Endometrial microvascular endothelial cells (primary cell): ENCODE results near the gene ITGA5. TPM values are rescaled to one million over a fixed set of nuclear protein-coding genes. Genes with fewer than 3 reads are reported as not detected.

Experiments used
- in situ Hi-C: cut with HindIII; loops from 2 replicates; pipeline ENCODE4 v1.10.0; 2017; ENCODE audit warnings: low sequenced_read_pairs, low pct_unique_long_range_greater_than_20kb; ENCODE audit errors: inconsistent ontology term
- total RNA-seq: library from RNA; depleted of rRNA; stranded (reverse); fragments of >200 nt; gene quantifications from one replicate; pipeline ENCODE4 v1.2.3, GENCODE V29; 2015; ENCODE audit errors: inconsistent ontology term

Gene ITGA5
- 1,308 TPM for total RNA-seq

DNA sequence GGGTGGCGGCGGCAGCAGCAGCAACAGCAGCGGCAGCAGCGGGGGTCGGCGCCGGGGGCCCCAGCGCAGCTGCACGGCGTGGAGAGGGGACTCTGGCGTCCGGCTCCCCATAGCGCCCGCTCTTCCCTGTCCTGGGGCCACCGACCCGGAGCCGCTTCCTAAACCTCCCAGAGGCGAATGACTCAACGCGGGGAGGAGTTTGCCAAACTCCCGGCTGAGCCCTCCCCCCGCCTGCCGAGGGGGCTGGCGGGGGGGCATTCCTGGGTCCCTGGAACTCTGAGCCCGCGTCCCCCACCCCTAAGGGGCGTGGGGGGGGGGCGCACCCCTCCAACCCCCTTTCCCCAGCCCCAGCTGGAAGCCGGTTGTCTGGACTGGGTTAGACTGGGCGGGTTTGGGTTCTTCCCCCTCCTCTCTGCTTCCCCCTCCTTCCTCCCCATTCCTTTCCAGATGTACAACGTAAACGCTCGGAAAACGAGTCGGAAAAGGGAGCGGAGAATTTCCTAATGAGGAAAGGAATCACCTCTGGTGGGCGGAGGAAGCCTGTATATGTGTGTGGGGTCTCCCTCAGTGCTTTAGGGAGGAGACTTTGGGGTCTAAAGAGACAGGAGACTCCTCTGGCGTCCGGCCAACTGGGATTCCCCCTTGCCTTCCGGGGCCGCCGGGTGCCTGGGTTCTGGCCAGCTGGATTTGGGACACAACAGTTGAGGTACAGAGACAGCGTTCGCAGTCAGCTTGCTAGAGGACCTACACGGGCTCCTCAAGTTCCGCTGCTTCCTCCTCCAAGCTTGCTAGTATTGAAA, at the start of gene ITGA5:
Gene ITGA5 (minus strand): TSS at position 179 of the 800 bp plus-strand sequence. CDS start 68 bp downstream, at position 111.
- in situ Hi-C loops = no loop called here

DNA sequence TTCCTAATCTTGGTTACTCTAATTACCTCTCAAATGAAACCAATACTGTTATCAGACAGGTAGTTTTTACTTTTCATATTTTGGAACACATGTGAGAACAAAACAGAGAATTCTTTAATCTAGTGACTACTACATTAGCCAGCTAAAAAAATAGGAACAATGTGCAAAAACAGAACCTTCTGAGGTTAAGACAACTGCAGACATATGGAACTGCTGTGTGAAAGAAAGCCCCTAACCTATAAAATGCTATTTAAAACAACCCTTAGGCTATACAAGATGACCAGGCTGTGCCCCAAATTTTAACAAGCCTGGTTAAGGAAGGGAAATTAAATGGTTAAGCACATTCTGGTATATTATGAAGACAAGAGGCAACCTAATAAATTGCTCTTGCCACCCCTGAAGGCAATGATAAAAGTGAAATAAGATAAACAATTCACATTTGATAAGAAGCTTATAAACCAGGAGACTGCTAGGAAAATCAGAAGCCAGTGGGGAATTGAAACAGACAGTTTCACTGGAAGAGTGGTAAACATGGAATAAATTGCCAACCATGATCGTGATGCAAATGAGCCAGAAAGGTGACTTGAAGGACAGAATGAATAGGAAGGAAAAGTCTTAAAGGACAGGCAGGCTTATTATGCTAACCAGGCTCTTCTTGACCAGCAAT, 46.9 kb upstream of the ITGA5 start:
- in situ Hi-C loops = no loop called here

DNA sequence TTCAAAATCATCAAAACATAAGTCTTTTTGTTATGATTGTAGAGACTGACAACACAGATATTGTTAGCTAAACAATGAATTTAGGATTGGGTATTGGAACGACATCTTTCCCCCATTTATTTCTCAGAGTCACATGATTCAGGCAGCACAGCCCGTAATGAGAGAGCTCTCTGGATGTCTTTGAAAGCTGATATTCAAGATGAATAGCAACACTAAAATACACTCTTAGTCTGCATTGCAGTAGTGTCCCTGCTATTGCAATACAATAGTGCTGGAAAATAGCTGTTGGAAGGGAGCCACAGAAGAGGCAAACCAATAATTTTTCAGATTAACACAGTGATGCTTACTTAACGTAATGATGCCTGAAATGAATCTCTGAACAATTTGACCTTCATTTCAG, 44.4 kb upstream of the ITGA5 start:
- in situ Hi-C loops = no loop called here

DNA sequence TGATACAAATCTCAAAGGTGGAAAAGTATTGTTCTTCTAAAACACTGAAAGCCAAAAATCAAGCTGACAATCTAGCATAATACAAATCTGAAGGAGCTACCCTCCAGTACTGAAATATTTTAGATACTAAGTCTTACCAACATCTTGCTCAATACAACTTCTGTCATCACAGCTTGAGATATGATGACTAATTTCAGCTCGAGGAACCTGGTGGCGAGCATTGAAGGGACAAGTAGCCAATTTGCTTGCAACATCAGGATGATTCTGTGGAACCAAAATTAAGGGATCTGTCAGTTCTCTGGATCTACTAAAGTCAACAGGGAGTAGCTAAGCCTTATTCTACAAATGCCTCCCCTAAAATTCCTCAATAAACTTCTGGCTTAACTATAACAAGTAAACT, 44.0 kb upstream of the ITGA5 start:
- in situ Hi-C loops = no loop called here

DNA sequence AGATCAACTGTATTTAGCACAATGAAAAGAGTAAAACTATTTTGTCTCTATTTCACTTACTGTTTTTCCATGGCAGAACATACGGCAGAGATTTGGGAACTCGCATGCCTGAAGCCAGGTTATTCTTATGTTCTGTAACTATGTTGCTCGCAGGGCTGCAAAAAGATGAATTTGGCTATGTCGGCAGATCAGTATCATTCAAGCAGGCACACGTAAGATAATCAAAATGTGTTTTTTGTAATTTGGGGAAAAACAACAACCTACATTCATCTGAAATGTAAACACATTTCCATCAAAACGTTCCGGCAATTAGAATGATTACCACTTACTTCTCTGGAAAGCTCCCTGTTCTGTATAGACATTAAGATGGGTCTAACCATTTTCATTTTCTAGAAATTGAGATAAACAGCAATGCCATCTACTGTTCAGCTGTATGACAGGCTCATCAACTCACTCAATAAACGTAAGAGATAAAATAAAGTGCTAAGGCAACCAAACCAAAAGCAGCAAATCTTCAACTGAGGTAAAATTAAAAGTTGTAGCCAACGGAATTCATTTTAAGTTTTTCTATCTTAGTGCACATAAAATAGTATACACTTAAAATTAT, 41.4 kb upstream of the ITGA5 start:
- in situ Hi-C loops = no loop called here

DNA sequence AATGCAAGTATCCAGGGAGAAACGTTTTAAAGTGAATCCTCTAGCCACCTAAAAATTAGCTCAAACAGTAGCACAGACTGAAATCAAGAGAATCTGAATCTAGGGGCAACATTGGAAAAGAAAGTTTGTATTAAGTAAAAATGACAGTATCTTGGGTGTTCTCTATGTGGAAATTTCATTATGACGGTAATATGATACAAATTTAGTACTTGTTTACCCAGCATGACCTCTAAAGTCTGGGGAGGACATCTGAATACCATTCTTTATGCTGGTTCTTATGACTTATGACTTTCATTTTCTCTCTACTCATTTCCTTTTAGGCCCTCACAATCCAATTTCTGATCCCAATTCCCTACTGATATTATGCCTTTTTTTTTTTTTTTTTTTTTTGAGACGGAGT, 40.3 kb upstream of the ITGA5 start:
- in situ Hi-C loops = no loop called here

DNA sequence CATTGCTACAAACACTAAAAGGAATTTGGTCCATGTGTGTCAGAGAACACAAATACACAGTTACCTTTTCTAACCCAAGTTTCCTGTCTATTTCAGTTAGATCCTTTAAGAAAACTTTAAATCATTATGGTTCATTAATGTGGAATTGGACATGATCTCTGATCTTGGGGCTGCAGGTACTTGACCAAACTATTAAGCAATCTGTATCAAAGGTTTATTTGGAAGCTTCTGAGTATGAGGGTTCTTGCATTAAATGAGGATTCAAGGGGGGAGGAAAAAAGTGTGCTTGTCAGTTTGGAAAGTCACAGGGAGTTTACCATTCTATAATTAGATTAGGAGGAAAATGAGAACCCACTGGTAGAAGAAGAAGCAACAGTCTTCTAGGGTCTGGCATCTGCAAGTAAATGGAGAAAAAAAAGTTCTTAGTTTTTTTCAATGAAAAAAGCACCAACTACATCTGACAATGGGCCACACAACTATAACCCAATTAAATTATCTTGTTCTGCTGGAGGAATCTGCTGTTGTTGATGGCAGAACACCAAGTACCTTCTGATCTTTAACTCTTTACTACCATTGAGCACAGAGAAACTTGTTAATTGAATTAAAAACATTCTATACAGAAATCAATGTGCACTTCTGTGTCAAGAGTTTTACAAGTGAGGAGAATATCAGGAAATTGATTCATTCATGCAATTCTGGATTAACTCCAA, 36.8 kb upstream of the ITGA5 start:
- in situ Hi-C loops = no loop called here

DNA sequence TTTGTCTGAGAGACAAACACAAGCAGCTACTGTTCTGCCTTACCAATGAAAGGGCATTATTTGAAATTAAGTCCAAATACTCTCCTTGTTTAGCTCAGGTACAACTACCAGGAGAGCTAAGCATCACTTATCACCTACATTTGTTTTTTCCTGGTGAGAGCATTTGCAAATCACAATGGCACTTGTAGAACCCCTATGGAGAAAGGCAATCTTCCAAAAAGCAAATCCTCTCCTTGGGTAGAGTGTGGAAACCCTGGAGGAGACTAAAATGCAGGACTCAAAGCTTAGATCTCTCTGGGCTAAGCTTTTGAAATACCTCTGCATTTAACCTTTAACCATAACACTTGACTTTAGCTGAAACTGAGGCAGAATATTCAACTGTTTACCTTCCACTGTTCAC, 33.6 kb upstream of the ITGA5 start:
- in situ Hi-C loops = no loop called here

DNA sequence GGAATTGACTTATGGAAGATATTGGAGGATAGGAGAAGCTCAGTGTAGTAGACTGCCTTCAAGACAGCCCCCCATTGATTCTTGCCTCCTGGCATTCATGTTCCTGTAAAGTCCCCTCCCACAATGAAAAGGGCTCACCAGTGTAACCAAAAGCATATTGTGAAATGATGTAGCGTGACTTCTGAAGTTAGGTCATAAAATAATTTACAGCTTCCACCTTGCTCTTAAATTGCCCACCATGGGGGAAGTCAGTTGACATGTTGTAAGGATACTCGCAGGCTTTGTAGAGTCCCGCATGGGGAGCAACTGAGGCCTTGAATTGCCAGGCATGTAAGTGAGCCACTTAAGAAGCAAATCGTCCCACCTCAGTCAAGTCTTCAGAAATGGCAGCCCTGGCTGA, 29.3 kb upstream of the ITGA5 start:
- in situ Hi-C loops = no loop called here

DNA sequence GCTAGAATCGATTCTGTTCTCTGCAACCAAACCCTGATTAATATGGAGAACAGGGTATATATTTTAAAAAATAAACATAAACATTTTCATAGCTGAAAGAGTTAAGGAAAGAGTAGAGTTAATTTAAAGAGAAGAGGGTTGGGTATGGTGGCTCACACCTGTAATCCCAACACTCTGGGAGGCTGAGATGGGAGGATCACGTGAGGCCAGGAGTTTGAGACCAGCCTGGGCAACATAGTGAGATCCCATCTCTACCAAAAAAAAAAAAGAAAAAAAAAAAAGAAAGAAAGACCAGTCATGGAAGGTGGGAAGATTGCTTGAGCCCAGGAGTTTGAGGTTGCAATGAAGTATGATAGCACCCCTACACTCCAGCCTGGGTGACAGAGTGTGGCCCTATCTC, 28.9 kb upstream of the ITGA5 start:
- in situ Hi-C loops = no loop called here

DNA sequence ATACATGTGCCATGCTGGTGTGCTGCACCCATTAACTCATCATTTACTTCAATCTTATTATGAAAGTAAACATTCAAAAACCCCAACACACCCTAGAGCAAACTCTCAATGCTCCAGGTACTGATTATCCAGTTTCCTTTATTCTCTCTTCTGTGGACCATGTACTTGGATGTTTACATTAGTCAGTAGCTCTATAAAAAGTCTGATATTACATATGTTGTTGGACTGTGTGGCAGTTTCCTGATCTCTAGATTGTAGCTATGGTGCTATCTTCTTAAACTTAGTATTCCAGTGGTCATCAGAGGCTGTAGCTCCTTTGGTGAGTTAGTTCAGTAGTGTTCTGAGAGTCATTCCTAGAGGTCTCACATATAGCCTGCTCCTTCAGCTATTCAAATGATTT, 25.1 kb upstream of the ITGA5 start:
- in situ Hi-C loops = no loop called here

DNA sequence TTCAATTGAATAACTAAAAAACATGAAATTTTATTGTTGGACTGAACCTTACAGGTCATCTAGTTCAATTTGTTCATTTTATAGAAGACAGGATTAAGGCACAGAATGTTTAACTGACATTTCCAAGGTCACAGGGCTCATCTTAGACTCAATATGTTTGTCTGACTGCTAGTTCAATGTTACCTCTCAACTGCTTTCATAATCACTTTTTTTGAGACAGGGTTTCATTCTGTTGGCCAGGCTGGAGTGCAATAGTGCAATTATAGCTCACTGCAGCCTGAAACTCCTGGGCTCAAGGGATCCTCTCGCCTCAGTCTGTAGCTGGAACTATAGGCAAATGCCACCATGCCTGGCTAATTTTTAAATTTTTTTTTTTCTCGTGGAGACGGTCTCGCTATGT, 24.4 kb upstream of the ITGA5 start:
- in situ Hi-C loops = no loop called here

DNA sequence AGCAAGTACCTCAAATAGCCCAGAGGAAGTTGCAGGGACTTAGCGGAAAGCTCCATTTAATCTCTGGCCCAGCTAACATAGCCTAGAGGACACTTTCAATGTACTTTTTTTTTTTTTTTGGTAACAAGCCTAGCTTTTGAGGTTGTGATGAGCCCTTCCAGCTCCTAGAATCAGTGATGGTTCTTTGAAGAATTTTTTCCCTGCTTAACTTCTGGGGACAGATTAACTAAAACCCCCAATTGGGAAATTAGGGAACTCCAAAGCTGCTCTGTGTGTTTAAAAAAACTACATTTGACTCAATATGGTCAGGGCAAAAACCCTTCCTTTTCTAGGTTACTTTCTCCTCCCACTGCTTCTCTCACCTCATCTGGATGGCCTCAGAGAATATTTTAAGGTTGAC, 23.9 kb upstream of the ITGA5 start:
- in situ Hi-C loops = no loop called here

DNA sequence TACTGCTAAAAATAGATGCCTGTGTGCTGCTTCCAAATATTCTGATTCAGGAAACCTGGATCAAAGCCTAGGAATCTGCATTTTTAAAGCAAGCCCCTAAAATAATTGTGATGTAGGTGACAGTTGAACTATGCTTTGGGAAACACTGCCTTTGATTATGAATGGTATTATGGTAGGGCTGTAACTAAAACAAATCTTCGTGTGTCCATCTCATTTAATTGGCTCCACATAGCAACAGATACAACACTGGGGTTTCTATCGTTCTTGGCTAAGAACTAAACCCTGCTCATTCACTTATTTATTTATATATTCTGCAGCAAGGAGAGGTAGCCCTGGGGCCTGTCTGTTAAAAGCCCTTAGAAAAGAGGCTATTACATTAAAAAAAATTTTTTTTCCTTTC, 23.0 kb upstream of the ITGA5 start:
- in situ Hi-C loops = no loop called here

DNA sequence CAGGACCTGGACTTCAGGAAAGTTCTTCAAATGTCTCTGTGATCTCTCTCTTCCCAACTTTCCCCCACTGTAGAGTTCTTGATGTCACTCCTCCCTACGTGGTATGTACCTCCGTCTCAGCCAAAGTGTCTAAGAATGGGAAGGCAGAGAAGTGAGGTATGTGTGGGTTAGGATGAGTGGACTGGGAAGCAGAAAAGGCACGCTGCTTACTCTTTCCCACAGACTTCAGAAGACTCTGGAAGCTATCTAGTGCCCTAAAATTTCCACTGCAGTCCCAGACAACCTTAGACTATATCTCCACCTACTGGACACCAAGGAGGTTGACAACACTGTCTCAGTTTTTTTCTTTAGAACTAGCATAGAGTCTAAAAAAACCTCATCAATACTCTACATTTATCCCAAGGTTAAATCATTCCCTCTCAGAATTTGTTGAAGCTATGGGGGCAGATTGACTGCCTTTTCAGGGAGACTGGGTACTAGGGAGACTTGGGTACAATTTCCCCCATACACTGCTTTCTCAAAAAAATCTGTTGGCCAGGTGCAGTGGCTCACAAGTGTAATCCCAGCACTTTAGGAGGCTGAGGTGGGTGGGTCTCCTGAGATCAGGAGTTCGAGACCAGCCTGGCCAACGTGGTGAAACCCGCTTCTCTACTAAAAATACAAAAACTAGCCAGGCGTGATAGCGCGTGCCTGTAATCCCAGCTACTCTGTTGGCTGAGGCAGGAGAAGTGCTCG, 20.6 kb upstream of the ITGA5 start:
- in situ Hi-C loops = no loop called here

DNA sequence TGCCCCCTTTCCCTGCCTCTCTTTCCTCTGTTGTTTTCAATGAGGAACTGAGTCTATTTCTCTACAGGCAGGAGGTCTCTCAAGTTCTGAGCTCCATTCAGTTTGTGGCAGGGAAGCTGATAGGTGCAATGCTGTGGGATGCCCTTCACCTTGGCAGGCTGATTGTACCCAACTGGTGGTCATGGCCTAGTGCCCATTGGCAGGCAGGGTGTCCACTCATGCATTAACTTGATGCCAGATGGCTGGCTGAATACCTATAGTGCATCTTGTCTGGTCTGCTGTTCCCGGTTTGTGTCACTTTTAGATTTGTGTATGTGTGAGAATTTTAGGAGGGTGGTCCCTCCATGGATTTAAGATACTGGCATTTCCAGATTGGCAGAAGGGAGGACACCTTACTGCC, 20.0 kb upstream of the ITGA5 start:
- in situ Hi-C loops = no loop called here

DNA sequence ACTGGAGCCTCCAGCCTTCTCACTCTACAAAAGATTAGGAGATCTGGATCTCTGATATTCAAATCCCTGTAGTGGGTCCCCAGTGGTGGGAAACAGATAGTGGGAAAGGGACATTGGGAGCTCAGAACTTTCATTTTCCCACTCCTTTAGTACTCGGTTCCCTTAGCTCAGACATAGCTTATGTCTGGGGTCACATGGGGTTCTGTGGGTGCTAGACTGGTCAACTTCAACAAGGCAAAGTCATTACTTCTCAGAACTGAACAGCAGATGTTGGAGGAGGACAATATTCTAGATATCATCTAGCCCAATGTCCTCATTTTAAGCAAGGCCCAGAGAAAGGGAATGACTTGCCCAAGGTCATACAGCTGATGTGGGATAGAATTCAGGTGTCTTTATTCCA, 19.5 kb upstream of the ITGA5 start:
- in situ Hi-C loops = no loop called here

DNA sequence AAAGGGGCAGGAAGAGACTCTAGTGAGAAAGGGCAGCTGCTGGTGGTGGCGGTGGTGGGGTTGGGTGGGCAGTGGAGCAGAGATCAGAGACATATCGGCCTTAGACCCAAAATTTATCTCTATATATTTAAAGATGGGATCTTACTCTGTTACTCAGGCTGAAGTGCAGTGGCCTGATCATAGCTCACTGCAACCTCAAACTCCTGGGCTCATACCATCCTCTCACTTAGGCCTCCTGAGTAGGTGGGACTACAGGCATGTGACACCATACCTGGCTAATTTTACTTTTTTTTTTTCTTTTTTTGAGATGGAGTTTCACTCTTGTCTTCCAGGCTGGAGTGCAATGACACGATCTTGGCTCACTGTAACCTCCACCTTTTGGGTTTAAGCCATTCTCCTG, 18.6 kb upstream of the ITGA5 start:
- in situ Hi-C loops = no loop called here

DNA sequence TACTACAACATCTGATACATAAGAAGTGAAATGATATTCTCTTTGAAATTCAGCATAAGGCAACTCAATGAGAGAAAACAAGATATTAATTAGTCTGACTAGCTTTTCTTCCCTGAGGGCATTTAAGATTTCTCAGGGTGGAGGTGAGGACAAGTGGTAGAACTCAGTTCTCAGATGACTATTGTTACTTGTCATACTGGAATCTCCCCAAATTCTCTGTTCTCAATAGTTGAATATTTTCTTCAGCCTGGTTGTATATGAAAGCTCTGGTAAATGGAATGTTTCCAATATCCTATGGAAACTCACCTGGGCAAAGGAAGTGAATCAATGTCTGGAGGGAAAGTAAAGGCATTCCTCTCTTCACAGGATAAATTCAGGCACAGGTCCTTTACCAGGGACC, 18.2 kb upstream of the ITGA5 start:
- in situ Hi-C loops = no loop called here
